DMS 273 (cell line): ENCODE measurements around the gene POU3F2.

Experiments
- DNase-seq: peaks from one replicate; lab custom pipeline; 2025; ENCODE audit not compliant: unreplicated experiment; lab: John Stamatoyannopoulos, UW

The POU3F2 gene

DNA sequence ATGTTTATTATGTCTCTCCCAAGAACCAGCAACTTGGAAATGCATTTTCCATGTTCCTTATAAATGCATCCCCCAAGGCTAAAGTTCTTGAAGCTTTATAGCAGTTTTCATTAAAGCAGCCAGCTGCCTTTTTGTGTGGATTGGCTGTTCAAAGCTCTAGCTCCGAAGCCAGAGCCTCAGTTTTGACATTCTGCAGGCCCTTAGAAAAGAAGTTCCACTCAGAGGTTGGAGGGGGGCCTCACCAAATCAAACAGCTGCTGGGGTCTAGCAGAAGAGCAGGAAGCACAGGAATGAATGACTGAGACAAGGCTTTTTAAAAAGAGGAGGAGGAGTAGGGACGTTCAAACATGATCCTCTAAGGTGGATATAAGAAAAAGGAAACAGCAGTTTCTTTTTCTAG, 4.2 kb upstream of the POU3F2 start:
- no peak for DNase-seq

GRCh38 chr6:98831057-98831958, 3.1 kb upstream of the POU3F2 start:
- DNase-seq = peak; percentile 21

DNA sequence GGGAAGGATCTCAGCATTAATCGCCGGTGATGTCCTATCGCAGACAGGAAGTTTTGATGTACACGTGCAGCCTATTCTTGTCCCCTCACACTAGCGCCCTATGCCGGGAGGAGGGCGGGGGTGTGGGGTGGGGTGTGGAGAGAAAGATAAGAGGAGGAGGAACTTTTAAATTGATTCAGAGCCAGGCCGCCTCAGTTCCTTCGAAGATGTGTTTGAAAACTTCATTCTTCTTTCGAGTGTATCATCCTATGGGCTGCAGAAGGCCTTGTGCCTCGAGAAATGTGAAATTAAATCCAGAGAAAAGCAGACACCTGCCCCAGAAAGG, 2.5 kb upstream of the POU3F2 start:
- DNase-seq = no peak

DNA sequence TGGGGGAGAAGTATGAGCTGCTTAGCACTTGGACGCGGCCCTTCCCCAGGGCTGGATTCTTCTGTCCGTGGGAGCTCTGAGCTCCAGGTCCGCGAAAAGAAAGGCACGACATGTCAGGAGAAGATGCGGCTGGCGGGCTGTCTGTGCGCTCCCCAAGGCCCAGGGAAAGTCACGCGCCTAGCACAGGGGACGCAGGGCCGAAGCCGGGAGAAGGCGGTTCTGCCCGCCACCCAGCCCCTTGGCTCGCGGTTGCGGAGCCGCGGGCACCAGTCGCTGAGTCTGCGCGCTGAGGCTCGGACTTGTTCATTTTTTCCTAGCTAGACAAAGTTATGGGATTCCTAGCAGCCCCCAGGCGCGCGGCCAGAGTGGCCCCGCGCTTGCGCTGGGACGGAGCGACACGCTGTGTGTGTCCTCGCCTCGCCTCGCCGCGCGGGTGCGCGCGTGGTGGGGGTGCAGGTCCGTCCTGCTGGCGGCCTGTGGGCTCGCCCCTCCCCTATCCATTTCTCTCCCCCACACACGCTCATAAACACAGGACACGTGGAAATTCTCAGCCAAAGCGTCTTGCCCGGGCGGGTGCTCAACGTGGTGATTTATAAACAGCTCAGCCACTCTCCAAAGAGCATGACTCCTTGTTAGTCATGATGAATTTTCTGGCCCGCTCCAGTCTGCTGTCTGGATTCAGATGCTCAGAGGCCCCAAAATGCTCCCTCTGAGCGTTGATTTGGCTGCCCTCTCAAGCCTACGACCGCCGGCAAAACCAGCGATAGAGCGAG, 1.9 kb upstream of the POU3F2 start:
- DNase-seq = peak; percentile 56

GRCh38 chr6:98833057-98833306, 1.4 kb upstream of the POU3F2 start:
- DNase-seq = peak; percentile 75

DNA sequence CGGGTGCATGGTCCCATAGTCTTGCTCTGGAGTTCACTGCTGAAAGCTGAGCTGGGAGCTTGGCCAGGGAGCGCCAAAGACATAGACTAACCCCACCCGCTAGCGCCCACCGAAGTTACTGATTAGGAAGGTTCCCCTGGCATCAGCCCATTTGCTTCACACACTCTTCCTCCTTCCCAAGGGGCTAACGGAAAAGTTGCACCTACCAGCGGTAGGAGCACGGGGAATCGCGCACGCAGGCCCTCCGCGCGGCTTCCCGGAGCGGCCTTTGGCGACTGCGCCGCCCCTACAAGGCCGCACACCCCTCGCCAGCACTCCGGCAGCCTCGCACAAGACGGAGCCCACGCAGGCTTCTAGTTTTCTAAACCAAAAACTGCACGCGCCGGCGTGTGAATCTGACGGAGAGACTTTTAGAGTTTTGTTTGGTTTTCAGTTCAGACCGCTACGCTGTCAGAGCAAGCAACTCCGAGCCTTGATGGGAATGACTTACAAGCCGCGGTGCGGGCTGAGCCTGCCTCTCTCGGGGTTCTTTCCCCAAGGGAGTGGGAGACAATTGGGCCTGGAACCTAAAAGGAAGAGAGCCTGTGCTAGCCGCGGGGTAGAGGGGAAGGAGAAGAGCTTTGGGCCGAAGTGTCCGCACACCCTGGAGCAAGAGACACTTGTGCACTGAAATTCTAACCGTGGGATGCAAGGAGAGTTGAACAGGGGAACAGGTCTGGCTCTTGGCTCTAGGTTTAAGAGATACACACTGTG, 891 bp upstream of the POU3F2 start:
- peak; percentile 70 for DNase-seq

DNA sequence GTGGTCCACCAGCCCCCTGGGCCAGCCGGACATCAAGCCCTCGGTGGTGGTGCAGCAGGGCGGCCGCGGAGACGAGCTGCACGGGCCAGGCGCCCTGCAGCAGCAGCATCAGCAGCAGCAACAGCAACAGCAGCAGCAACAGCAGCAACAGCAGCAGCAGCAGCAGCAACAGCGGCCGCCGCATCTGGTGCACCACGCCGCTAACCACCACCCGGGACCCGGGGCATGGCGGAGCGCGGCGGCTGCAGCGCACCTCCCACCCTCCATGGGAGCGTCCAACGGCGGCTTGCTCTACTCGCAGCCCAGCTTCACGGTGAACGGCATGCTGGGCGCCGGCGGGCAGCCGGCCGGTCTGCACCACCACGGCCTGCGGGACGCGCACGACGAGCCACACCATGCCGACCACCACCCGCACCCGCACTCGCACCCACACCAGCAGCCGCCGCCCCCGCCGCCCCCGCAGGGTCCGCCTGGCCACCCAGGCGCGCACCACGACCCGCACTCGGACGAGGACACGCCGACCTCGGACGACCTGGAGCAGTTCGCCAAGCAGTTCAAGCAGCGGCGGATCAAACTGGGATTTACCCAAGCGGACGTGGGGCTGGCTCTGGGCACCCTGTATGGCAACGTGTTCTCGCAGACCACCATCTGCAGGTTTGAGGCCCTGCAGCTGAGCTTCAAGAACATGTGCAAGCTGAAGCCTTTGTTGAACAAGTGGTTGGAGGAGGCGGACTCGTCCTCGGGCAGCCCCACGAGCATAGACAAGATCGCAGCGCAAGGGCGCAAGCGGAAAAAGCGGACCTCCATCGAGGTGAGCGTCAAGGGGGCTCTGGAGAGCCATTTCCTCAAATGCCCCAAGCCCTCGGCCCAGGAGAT, 1.0 kb downstream of the POU3F2 start:
- peak; percentile 50 for DNase-seq

DNA sequence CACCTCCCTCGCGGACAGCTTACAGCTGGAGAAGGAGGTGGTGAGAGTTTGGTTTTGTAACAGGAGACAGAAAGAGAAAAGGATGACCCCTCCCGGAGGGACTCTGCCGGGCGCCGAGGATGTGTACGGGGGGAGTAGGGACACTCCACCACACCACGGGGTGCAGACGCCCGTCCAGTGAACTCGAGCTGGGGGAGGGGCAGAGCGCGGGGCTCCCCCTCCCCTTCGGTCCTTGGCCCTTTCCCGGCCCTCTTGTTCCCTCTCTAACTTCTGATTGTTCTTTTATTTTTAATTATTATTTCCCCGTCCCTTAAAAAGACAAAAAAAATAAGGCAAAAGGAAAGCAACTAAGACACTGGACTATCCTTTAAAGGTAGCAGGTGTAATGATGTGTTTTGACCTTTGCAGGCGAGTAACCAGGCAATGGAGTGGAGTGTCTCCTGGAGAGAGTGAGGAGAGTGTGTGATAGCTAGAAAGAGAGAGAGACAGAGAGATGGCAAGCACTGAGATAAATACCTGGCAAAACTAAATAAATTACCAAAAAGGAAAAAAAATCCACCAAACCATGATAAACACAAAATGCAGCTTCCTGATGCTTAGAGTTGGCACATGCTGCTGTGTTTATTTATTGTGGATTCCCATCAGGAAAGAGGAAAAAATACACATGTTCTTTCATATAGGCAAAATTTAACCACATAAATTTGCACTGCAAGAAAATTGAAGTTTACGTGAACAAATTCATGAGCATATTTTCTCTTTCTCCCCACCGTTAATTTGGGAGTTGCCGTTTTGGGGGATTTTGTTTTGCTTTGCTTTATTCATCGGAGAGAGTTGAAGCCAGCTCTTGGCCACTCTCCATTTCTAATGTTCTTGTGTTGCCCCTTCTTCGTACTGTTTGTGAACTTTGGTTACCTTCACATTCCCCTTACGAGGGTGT, 1.9 kb downstream of the POU3F2 start:
- DNase-seq = peak; percentile 26

DNA sequence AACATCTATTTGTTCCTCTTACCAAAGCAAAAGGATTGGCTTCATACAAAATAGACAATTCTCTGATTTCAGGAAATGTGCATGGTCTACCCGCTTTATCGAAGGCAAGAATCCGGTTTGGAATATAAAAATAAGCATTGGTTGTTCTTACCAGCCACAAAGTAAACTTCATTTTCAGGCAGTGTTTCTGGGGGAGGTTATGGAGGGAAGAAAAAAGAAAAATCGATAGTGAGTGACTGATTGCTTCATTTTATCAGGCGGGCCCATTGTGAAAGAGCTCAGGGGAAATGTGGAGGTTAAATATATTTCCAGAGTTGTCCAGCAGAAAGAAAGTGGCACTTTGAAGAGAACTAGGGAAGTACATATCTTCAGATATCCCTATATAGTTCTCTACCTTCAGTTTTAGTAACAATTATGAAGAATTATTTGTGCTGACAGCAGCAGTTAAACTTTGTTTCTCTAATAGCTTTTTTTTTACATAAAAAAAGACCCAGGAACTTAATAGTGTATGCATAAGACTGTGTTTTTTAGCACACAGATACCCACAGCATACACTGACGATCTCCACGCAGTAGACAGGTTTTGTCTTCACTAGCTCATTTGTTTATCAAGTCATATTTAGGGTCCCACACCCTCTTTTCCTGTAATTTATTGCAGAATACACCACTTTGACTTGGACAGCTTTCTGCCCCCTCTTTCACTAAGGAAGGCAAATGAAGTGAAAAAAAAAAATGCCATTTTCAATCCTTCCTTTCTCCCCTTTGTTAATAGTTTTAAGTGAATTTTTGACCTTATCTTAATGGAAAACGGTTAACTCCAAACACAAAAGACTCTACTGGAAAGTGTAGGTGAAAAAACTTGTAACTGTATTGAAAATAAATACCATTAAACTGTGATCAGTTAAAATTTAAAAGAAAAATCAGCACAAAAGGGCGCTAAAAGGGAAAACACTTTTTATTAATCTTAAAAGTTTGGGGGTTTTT, 2.9 kb downstream of the POU3F2 start:
- peak; percentile 22 for DNase-seq

GRCh38 chr6:98838032-98838431, 3.7 kb downstream of the POU3F2 start:
- DNase-seq = no peak

DNA sequence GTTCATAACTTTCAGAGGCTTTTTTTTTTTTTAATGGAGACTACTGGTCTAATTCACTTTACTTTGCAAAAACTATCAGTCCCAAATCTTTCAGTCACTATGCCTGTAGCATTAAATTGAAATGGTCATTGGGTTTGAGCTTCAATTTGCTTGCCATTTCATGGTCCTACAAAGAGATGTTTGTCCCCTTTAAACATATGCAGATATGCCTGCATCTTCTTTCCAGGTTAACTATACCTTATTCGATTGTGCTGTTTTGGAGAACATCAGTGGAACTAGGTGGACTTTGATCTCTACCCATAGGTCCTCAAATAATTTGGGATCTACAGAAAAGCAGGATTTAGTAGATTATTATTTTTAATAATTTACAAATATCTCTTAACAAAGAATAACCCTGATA, 4.6 kb downstream of the POU3F2 start:
- DNase-seq = no peak

- peak; percentile 59 for DNase-seq
These were observed 5.5 kb downstream of the POU3F2 start for GRCh38 chr6:98839781-98840361.

GRCh38 chr6:98840385-98840784, 6.0 kb downstream of the POU3F2 start:
- no peak for DNase-seq

- no peak for DNase-seq
These were observed 6.7 kb downstream of the POU3F2 start for GRCh38 chr6:98840996-98841513.

- no peak for DNase-seq
These were observed 7.4 kb downstream of the POU3F2 start for GRCh38 chr6:98841621-98842341.

GRCh38 chr6:98842342-98843180, 8.2 kb downstream of the POU3F2 start:
- DNase-seq = no peak
